ENCODE measurements around the gene DNAH6. TPM values are rescaled to one million over a fixed set of nuclear protein-coding genes. Genes with fewer than 3 reads are reported as not detected.

DNAH6 gene
- total and polyA plus RNA-seq, 2 experiments from 2014 or later = 0.11 TPM; not detected in 1

DNA sequence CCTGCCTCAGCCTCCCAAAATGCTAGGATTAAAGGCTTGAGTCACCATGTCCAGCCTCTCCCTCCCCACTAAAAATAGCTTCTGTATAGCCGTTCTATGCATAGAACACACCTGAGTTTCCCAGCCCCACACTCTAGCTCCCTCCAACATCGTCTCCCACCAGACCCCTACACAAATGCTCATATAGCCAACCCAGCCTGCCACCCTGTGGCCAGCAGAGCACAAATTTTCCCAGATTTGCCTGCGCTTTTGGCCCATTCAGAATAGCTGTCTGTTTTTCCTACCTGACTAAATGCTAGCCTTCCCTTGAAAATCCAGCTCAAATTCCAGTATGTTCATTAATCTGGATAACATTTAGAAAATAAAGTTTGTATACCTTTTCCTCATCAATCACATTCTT is 341.8 kb downstream of the DNAH6 start:
- H3K4me1 ChIP-seq (ENCODE audit: insufficient read depth) = no peaks in the 10 kb centered on the region
- H3K79me2 ChIP-seq (ENCODE audit: insufficient read depth) = no peaks in the 10 kb centered on the region
- H2AFZ ChIP-seq = no peak overlapping the region
- no peaks in the 10 kb centered on the region for H3K9me2 ChIP-seq (ENCODE audit: insufficient read depth)
- H3K9me3 ChIP-seq (ENCODE audit: low read depth) = no peaks in the 10 kb centered on the region
- H3K4me3 ChIP-seq = no peak overlapping the region
- WGBS, 2 experiments (ENCODE audit: low coverage in 1 of 2, low lambda C conversion rate in 2 of 2, missing lambda C conversion rate in 2 of 2) = 94 to 97% methylated on average over 3 of the region's 3 CpGs
- DNase-seq = no peak
- H3K9ac ChIP-seq = no peak overlapping the region
- no peaks in the 10 kb centered on the region for H3K27me3 ChIP-seq (replicated peaks; ENCODE audit: insufficient read depth)
- H3F3A ChIP-seq (ENCODE audit: insufficient read depth) = no peaks in the 10 kb centered on the region
- H3K4me2 ChIP-seq (ENCODE audit: unreplicated experiment) = no peak overlapping the region
- H3K36me3 ChIP-seq (ENCODE audit: low read depth) = no peaks in the 10 kb centered on the region
- in situ Hi-C loops (cut with MboI) = loop anchor here (25.0 kb wide), 1 partner anchor 521 kb away; no protein-coding TSS in a partner anchor
- H4K20me1 ChIP-seq (ENCODE audit: insufficient read depth) = no peaks in the 10 kb centered on the region
- H3K27ac ChIP-seq = no peak overlapping the region
- no peak for TF ChIP-seq EZH2 (IDR thresholded peaks at IDR 0.05; ENCODE audit: insufficient read depth, poor library complexity, severe bottlenecking)

DNA sequence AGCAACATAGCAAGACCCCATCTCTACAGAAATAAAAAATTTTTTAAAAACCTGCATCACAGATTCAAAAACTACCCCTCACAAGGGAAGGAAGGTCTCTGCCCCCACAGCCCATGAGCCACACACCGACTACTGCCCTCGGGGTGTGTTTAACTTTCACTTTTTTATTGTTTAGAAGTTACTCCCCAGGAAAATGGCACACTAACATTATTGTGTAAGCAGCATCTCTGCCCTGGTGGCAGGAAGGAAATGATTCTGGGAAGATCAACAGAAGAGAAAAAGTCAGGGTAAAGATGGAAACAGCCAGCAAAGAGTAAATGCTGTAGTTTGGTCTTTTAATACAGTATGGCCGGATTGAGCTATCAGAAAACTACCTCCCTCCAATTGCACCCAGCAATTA is 342.6 kb downstream of the DNAH6 start:
- Histone ChIP-seq H3K9me3 (ENCODE audit: low read depth) (no peaks in the 10 kb centered on the region), H4K20me1 (ENCODE audit: insufficient read depth) (no peaks in the 10 kb centered on the region), H3K79me2 (ENCODE audit: insufficient read depth) (no peaks in the 10 kb centered on the region), H3K27ac (no peak overlapping the region), H2AFZ (no peak overlapping the region), H3K4me1 (ENCODE audit: insufficient read depth) (no peaks in the 10 kb centered on the region), H3K4me2 (ENCODE audit: unreplicated experiment) (no peak overlapping the region), H3K27me3 (replicated peaks; ENCODE audit: insufficient read depth) (no peaks in the 10 kb centered on the region), H3K9ac (no peak overlapping the region), H3K9me2 (ENCODE audit: insufficient read depth) (no peaks in the 10 kb centered on the region), H3K36me3 (ENCODE audit: low read depth) (no peaks in the 10 kb centered on the region), H3K4me3 (no peak overlapping the region), H3F3A (ENCODE audit: insufficient read depth) (no peaks in the 10 kb centered on the region)
- DNase-seq = no peak
- WGBS, 2 experiments (ENCODE audit: low coverage in 1 of 2, low lambda C conversion rate in 2 of 2, missing lambda C conversion rate in 2 of 2) = 66 to 71% methylated on average over 3 of the region's 3 CpGs
- TF ChIP-seq EZH2phosphoT487 (IDR thresholded peaks at IDR 0.05; ENCODE audit: insufficient read depth, low read depth) (no peak), EZH2 (IDR thresholded peaks at IDR 0.05; ENCODE audit: insufficient read depth, poor library complexity, severe bottlenecking) (no peak)
- in situ Hi-C loops (cut with MboI) = loop anchor here (25.0 kb wide), 1 partner anchor 522 kb away; no protein-coding TSS in a partner anchor

DNA sequence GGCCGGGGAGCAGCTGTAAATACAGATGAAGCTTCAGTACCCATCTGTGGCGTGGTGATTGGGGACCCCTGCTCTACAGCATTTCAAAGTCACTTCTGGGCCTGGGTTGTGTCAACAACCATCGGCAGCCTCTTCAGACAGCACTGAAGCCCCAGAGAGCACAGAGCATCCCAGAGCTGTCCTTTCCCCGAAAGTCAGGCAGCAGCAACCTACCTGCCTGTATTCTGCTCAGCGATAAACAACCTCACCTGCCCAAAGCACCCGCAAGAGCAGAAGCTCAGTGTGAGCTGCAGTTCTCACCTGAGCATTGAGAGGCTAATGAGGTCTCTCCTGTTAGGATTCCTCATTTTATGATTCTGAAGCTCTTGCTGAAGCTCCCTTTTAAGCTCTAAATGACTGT is 345.2 kb downstream of the DNAH6 start:
- in situ Hi-C loops (cut with MboI) = loop anchor here (25.0 kb wide), 1 partner anchor 524 kb away; no protein-coding TSS in a partner anchor
- no peaks in the 10 kb centered on the region for H3K9me3 ChIP-seq (ENCODE audit: low read depth)

DNA sequence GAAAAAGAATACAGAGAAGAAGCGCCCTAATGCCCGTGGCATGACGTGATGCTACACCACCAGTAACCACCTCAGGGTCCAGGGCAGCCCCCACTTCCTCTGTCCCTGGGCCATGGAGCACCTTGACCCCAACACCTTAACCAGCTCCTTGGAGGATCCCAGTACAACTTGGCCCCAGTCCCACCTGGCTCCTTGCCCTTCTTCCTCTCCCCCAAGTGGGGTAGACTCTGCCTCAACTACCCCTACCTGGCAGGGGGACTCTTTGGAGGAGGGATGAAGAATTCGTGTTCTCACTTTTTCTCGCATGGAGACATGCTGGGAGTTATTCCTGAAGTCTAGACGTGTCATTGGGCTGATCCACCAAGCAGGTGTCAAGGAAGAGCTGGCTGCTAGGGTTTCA is 345.7 kb downstream of the DNAH6 start:
- no peaks in the 10 kb centered on the region for H4K20me1 ChIP-seq (ENCODE audit: insufficient read depth)
- 86% methylated on average over 6 of the region's 6 CpGs for WGBS, 2 experiments (ENCODE audit: low coverage in 1 of 2, low lambda C conversion rate in 2 of 2, missing lambda C conversion rate in 2 of 2)
- in situ Hi-C loops (cut with MboI) = loop anchor here (25.0 kb wide), 1 partner anchor 525 kb away; no protein-coding TSS in a partner anchor

More for the DNA sequence above, 345.2 kb downstream of the DNAH6 start:
- Histone ChIP-seq H3K9ac (no peak overlapping the region), H3K9me2 (ENCODE audit: insufficient read depth) (no peaks in the 10 kb centered on the region), H2AFZ (no peak overlapping the region), H3K27ac (no peak overlapping the region), H3F3A (ENCODE audit: insufficient read depth) (0 out of 2 replicates have a peak, but pooled peaks cover 7% of the 10 kb centered on the region), H3K4me3 (no peak overlapping the region), H3K4me2 (ENCODE audit: unreplicated experiment) (no peak overlapping the region), H3K79me2 (ENCODE audit: insufficient read depth) (no peaks in the 10 kb centered on the region), H3K27me3 (replicated peaks; ENCODE audit: insufficient read depth) (no peaks in the 10 kb centered on the region), H3K4me1 (ENCODE audit: insufficient read depth) (peaks cover 8% of the 10 kb centered on the region), H3K36me3 (ENCODE audit: low read depth) (no peaks in the 10 kb centered on the region), H4K20me1 (ENCODE audit: insufficient read depth) (no peaks in the 10 kb centered on the region)
- TF ChIP-seq EZH2phosphoT487 (IDR thresholded peaks at IDR 0.05; ENCODE audit: insufficient read depth, low read depth) (no peak), EZH2 (IDR thresholded peaks at IDR 0.05; ENCODE audit: insufficient read depth, poor library complexity, severe bottlenecking) (no peak)
- 78 to 85% methylated on average over 6 of the region's 6 CpGs for WGBS, 2 experiments (ENCODE audit: low coverage in 1 of 2, low lambda C conversion rate in 2 of 2, missing lambda C conversion rate in 2 of 2)
- DNase-seq = no peak

More for the DNA sequence above, 345.7 kb downstream of the DNAH6 start:
- Histone ChIP-seq H3K9me2 (ENCODE audit: insufficient read depth) (no peaks in the 10 kb centered on the region), H2AFZ (no peak overlapping the region), H3K4me2 (ENCODE audit: unreplicated experiment) (no peak overlapping the region), H3K27ac (no peak overlapping the region), H3K4me3 (no peak overlapping the region), H3K9me3 (ENCODE audit: low read depth) (no peaks in the 10 kb centered on the region), H3F3A (ENCODE audit: insufficient read depth) (0 out of 2 replicates have a peak, but pooled peaks cover 8% of the 10 kb centered on the region), H3K79me2 (ENCODE audit: insufficient read depth) (no peaks in the 10 kb centered on the region), H3K27me3 (replicated peaks; ENCODE audit: insufficient read depth) (no peaks in the 10 kb centered on the region), H3K36me3 (ENCODE audit: low read depth) (no peaks in the 10 kb centered on the region), H3K4me1 (ENCODE audit: insufficient read depth) (peaks cover 10% of the 10 kb centered on the region), H3K9ac (no peak overlapping the region)
- TF ChIP-seq EZH2 (IDR thresholded peaks at IDR 0.05; ENCODE audit: insufficient read depth, poor library complexity, severe bottlenecking) (no peak), EZH2phosphoT487 (IDR thresholded peaks at IDR 0.05; ENCODE audit: insufficient read depth, low read depth) (no peak)
- DNase-seq = no peak

All from GM23248 (cell line).